CD8-positive, alpha-beta memory T cell (primary cell): Measurements from ENCODE around the gene VWA5A. TPM values are rescaled to one million over a fixed set of nuclear protein-coding genes. Genes with fewer than 3 reads are reported as not detected.

ENCODE experiments used
- CTCF ChIA-PET: fragments of 350-600 bp; sonication (Branson Sonifier 250); formaldehyde crosslinking; loops from one replicate; lab custom pipeline; 2021; ENCODE audit warnings: antibody characterized with exemption; lab: Charles Lee
- POLR2A ChIA-PET: fragments of 350-600 bp; sonication (Branson Sonifier 250); formaldehyde crosslinking; loops from one replicate; lab custom pipeline; 2021; ENCODE audit warnings: antibody characterized with exemption; lab: Charles Lee
- DNase-seq, 5 donors: peaks; one replicate each; pipeline versions ENCODE4 v3.0.0 to v3.0.0-alpha.2; 2020 to 2022; ENCODE audit warnings: mixed read lengths in 1 of 5
- H3K27ac ChIP-seq: one replicate; pipeline ENCODE4 v1.7.0; 2013; ENCODE audit warnings: low read depth, mild to moderate bottlenecking, low read length, moderate library complexity
- H3K27me3 ChIP-seq: 2 replicates; pipeline ENCODE4 v1.7.0; 2013; ENCODE audit warnings: low read length, mild to moderate bottlenecking; ENCODE audit not compliant: insufficient read depth, poor library complexity, severe bottlenecking
- H3K36me3 ChIP-seq: 2 replicates; pipeline ENCODE4 v1.7.0; 2013; ENCODE audit warnings: mild to moderate bottlenecking, low read length, moderate library complexity; ENCODE audit not compliant: insufficient read depth
- H3K4me1 ChIP-seq: 2 replicates; pipeline ENCODE4 v1.7.0; 2013; ENCODE audit warnings: mild to moderate bottlenecking, low read length, moderate library complexity; ENCODE audit not compliant: insufficient read depth
- H3K4me3 ChIP-seq: 2 replicates; pipeline ENCODE4 v1.7.0; 2013; ENCODE audit warnings: mild to moderate bottlenecking, low read length
- H3K9me3 ChIP-seq: 2 replicates; pipeline ENCODE4 v1.7.0; 2013; ENCODE audit warnings: mild to moderate bottlenecking, low read length
- H3K27ac Mint-ChIP-seq, 8 donors: one replicate each; pipeline ENCODE4 v1.8.0; 2020 to 2021; ENCODE audit warnings: mixed read lengths in 8 of 8, mild to moderate bottlenecking in 6 of 8, inconsistent platforms in 3 of 8, moderate library complexity in 3 of 8
- H3K27me3 Mint-ChIP-seq, 2 donors: one replicate each; pipeline ENCODE4 v1.8.0; 2020 to 2021; ENCODE audit warnings: mixed read lengths in 2 of 2, mild to moderate bottlenecking in 1 of 2, moderate library complexity in 1 of 2
- H3K36me3 Mint-ChIP-seq, 3 donors: one replicate each; pipeline ENCODE4 v1.8.0; 2020 to 2021; ENCODE audit warnings: mixed read lengths in 3 of 3, inconsistent platforms in 1 of 3, mild to moderate bottlenecking in 1 of 3
- H3K4me1 Mint-ChIP-seq, 3 donors: one replicate each; pipeline ENCODE4 v1.8.0; 2020 to 2021; ENCODE audit warnings: mixed read lengths in 3 of 3, inconsistent platforms in 1 of 3, mild to moderate bottlenecking in 1 of 3
- H3K4me3 Mint-ChIP-seq, 7 donors: one replicate each; pipeline ENCODE4 v1.8.0; 2020 to 2021; ENCODE audit warnings: mixed read lengths in 7 of 7, mild to moderate bottlenecking in 6 of 7, moderate library complexity in 4 of 7, inconsistent platforms in 2 of 7
- H3K9me3 Mint-ChIP-seq, 5 donors: one replicate each; pipeline ENCODE4 v1.8.0; 2020 to 2022; ENCODE audit warnings: mixed read lengths in 5 of 5, mild to moderate bottlenecking in 3 of 5, moderate library complexity in 2 of 5, inconsistent platforms in 1 of 5
- polyA plus RNA-seq: library from polyadenylated mRNA; unstranded; fragments of 300-500 nt; fragmentation: Illumina TruSeq; gene quantifications from one replicate; pipeline ENCODE4 v1.2.3, GENCODE V29; 2021
- total RNA-seq, 2 experiments: library from RNA; stranded (reverse); gene quantifications; one replicate each; pipeline ENCODE4 v1.2.3, GENCODE V29; 2021

The VWA5A gene
- total and polyA plus RNA-seq, 3 experiments from 2014 or later, result 2.9 to 5.3 (median 3.3) TPM

DNA sequence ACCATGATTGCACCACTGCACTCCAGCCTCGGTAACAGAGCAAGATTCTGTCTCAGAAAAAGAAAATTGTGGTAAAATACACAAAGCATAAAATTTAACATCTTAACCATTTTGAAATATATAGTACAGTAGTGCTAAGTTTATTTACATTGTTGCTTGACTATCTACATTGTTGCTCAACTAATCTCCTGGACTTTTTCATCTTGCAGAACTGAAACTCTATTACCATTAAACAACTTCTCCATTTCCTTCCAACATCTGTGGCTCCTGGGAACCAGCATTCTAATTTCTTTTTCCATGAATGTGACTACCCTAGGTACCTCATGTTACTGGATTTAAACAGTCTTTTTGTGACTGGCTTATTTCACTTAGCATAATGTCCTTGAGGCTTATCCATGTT lies 13.5 kb upstream of the VWA5A start:
- H3K36me3 Mint-ChIP-seq, result no peaks in the 10 kb centered on the region
- no peak overlapping the region for H3K4me3 Mint-ChIP-seq
- Histone ChIP-seq H3K4me3 (no peak overlapping the region), H3K4me1 (no peaks in the 10 kb centered on the region), H3K36me3 (no peaks in the 10 kb centered on the region), H3K9me3 (no peaks in the 10 kb centered on the region), H3K27me3 (no peaks in the 10 kb centered on the region), H3K27ac (no peak overlapping the region)
- no peaks in the 10 kb centered on the region for H3K4me1 Mint-ChIP-seq
- ChIA-PET POLR2A (no interaction called here), CTCF (no interaction called here)
- no peak overlapping the region for H3K27ac Mint-ChIP-seq
- no peaks in the 10 kb centered on the region for H3K9me3 Mint-ChIP-seq
- peaks cover 8 to 26% of the 10 kb centered on the region in 2 donors for H3K27me3 Mint-ChIP-seq
- DNase-seq, result no peak

DNA sequence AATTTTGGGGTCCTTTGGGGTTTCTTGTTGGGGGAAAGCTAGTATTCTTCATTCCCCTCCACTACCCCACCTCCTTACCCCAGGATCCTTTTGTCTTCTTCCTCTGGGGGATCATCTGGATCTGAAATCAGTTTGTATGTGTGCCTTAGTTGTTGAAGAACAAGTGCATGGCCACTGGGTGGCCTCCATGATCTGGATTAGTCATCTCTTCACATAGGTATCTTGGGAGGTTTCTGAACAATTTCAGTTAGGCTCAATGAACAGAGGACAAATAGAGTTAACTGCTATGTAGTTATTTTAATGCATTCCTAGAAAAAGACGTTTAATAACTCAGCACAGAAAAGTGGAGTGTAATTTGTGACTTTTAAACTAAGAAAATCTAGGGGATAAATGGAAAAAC lies 7.1 kb upstream of the VWA5A start:
- H3K4me3 ChIP-seq, result no peak overlapping the region
- no peaks in the 10 kb centered on the region for H3K27me3 ChIP-seq
- no peaks in the 10 kb centered on the region for H3K9me3 ChIP-seq
- POLR2A ChIA-PET, result no interaction called here
- CTCF ChIA-PET, result no interaction called here
- DNase-seq, result no peak
- no peaks in the 10 kb centered on the region for H3K36me3 ChIP-seq
- H3K27ac Mint-ChIP-seq, result no peak overlapping the region
- H3K36me3 Mint-ChIP-seq, result peaks cover 0 to 1% (median 0%) of the 10 kb centered on the region in 3 donors
- no peak overlapping the region for H3K27ac ChIP-seq
- H3K4me1 Mint-ChIP-seq, result no peaks in the 10 kb centered on the region
- no peaks in the 10 kb centered on the region for H3K9me3 Mint-ChIP-seq
- H3K4me3 Mint-ChIP-seq, result no peak overlapping the region
- H3K4me1 ChIP-seq, result no peaks in the 10 kb centered on the region
- H3K27me3 Mint-ChIP-seq, result peaks cover 3 to 30% of the 10 kb centered on the region in 2 donors

DNA sequence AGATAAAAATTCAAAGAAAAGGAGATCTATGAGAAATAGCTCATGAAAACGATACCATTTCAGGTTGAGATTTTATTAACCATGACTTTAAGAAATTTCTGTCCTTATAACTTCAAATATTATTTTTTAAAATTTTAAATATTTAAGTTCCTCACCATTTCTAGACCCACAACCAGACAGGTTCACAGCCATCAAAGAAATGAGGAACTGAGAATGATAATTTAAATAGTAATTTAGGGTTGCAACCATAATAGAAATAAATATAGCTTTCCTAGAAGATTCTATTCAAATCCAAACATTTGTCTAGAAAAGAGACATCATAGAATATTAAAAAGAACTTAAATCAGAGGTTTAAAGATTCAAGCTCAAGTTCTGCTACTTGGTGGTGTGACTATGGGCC lies 5.9 kb upstream of the VWA5A start:
- Mint-ChIP-seq H3K27me3 (peaks cover under 1 to 30% of the 10 kb centered on the region in 2 donors), H3K4me3 (no peak overlapping the region), H3K4me1 (no peaks in the 10 kb centered on the region), H3K36me3 (peaks cover 0 to 1% (median 0%) of the 10 kb centered on the region in 3 donors), H3K27ac (no peak overlapping the region), H3K9me3 (no peaks in the 10 kb centered on the region)
- DNase-seq, result no peak
- CTCF ChIA-PET, result no interaction called here
- Histone ChIP-seq H3K27ac (no peak overlapping the region), H3K27me3 (no peaks in the 10 kb centered on the region), H3K9me3 (no peaks in the 10 kb centered on the region), H3K4me1 (no peaks in the 10 kb centered on the region), H3K4me3 (no peak overlapping the region), H3K36me3 (no peaks in the 10 kb centered on the region)
- POLR2A ChIA-PET, result no interaction called here

DNA sequence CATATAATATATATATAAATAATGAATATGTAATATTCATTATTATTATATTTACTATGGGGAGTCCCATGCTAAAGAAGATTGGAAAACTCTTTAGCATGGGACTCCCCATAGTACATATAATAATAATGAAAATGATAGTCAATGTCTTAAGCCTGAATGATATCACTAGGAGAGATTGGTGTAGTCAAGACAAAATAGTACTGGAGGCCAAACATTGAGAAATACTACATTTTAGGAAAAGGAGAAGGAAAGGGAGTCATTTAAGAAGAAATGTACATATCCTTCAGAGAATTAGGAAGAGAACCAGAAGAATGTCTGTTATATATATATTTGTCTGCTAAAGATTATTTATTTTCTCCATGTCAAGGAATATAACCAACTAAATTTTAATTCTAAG lies 5.0 kb upstream of the VWA5A start:
- CTCF ChIA-PET, result no interaction called here
- Histone ChIP-seq H3K4me3 (no peak overlapping the region), H3K27ac (no peak overlapping the region), H3K9me3 (no peaks in the 10 kb centered on the region), H3K27me3 (no peaks in the 10 kb centered on the region), H3K4me1 (peaks cover 6% of the 10 kb centered on the region), H3K36me3 (no peaks in the 10 kb centered on the region)
- POLR2A ChIA-PET, result no interaction called here
- no peak for DNase-seq
- Mint-ChIP-seq H3K36me3 (peaks cover 0 to 1% (median 0%) of the 10 kb centered on the region in 3 donors), H3K4me1 (peaks cover 5 to 6% (median 6%) of the 10 kb centered on the region in 3 donors), H3K4me3 (no peak overlapping the region), H3K9me3 (no peaks in the 10 kb centered on the region), H3K27me3 (peaks cover 0 to 25% of the 10 kb centered on the region in 2 donors), H3K27ac (no peak overlapping the region)

DNA sequence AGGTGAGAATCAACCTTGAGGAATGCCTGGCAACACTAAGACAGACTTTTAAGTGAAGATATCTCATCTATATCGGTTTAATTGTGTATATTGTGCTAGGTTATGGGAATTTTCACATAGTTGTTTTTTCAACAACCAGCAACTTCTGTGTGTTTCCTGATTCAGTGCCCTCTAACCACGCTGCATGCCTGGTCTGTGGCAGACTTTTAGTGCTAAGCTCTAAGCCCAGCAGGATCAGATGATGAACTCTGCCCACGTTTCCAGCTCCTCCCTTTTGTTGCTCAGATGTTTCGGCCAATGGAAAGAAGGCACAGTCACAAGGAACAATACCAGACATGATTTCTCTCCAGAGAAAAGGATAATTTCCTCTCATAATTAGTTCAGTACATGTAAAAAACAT lies 1.4 kb upstream of the VWA5A start:
- DNase-seq, result no peak
- peaks cover 0 to 17% of the 10 kb centered on the region in 2 donors for H3K27me3 Mint-ChIP-seq
- Histone ChIP-seq H3K27me3 (no peaks in the 10 kb centered on the region), H3K27ac (no peak overlapping the region), H3K4me1 (peaks cover 15% of the 10 kb centered on the region), H3K9me3 (no peaks in the 10 kb centered on the region), H3K4me3 (no peak overlapping the region), H3K36me3 (no peaks in the 10 kb centered on the region)
- H3K36me3 Mint-ChIP-seq, result peaks cover 0 to 17% (median 3%) of the 10 kb centered on the region in 3 donors
- CTCF ChIA-PET, result no interaction called here
- no peak overlapping the region for H3K27ac Mint-ChIP-seq
- peaks cover 26 to 36% (median 31%) of the 10 kb centered on the region in 3 donors for H3K4me1 Mint-ChIP-seq
- H3K9me3 Mint-ChIP-seq, result no peaks in the 10 kb centered on the region
- POLR2A ChIA-PET, result no interaction called here
- H3K4me3 Mint-ChIP-seq, result no peak overlapping the region

DNA sequence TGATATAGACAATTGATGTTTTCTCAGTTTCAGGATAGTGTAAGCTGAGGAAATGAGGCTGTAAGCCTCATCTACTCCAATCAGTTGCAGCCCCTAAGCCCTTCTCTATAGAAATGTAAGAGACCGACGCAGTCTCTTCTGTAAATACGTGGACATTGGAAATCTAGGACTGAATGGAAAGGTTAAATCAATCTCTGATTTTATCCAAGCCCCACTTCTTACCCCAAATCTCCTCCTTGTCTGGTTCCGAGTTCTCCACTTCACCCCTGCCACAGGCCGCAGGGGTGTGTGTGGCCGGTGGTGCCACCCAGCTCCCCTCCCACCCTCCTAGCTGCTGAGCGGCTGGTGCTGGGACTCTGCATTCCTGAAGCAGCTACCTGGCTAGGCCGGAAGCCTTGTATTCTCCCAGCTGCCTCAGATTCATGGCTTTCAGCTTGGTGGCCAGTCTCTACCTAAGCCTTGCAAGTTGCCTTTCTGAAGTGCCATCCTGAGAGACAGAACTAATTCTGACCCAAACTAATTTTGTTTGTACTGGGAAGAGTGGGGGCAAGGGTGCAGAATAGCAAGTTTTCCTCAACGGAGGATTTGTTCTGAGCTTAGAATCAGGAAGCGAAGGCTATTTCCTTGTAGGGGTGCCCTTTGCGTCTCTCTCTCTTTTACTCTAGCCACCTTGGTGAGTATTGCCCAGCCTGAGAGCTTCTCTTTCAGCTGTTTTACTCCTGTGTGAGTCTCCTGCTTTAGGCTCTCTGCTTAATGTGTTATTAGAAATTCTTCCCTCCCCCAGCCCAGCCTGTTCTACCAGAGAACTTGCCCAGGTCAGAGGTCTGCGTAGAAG lies 749 bp downstream of the VWA5A start:
- Histone ChIP-seq H3K36me3 (no peaks in the 10 kb centered on the region), H3K27ac (no peak overlapping the region), H3K4me1 (peaks cover 15% of the 10 kb centered on the region), H3K9me3 (no peaks in the 10 kb centered on the region), H3K27me3 (no peaks in the 10 kb centered on the region), H3K4me3 (peak overlapping the region; percentile 75)
- Mint-ChIP-seq H3K4me1 (peaks cover 26 to 36% (median 31%) of the 10 kb centered on the region in 3 donors), H3K4me3 (peak overlapping the region; percentile 79 to 93 (median 86)), H3K36me3 (peaks cover 0 to 33% (median 11%) of the 10 kb centered on the region in 3 donors), H3K9me3 (no peaks in the 10 kb centered on the region), H3K27me3 (peaks cover 0 to 10% of the 10 kb centered on the region in 2 donors), H3K27ac (peak overlapping the region in 7 of 8 donors; percentile 9 to 86 (median 70))
- CTCF ChIA-PET, result no interaction called here
- POLR2A ChIA-PET, result no interaction called here
- DNase-seq, result no peak

DNA sequence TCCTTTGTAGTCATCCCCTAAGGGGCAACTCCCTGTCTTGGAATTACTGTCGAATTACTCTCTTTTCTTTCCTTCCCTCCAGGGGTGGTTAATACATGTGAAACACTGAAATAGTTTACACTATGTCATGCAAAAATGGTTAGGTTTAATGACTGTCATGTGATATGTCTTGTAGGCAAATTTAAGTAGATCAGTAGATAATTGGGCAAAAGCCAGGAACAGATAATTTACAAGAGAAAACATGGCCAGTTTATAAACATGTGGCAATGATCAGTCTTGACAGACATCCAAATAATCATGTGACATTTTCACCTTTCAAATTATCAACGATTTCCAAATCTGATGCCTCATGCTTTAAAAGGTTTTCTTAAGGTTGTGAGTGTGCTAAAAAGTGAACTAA lies 3.9 kb downstream of the VWA5A start:
- Mint-ChIP-seq H3K4me3 (no peak overlapping the region), H3K4me1 (peaks cover 26 to 36% (median 31%) of the 10 kb centered on the region in 3 donors), H3K27me3 (no peaks in the 10 kb centered on the region), H3K9me3 (no peaks in the 10 kb centered on the region), H3K36me3 (peaks cover 10 to 50% (median 19%) of the 10 kb centered on the region in 3 donors), H3K27ac (no peak overlapping the region)
- no peaks in the 10 kb centered on the region for H3K9me3 ChIP-seq
- CTCF ChIA-PET, result no interaction called here
- H3K27ac ChIP-seq, result no peak overlapping the region
- no peak overlapping the region for H3K4me3 ChIP-seq
- DNase-seq, result no peak
- peaks cover 15% of the 10 kb centered on the region for H3K4me1 ChIP-seq
- no peaks in the 10 kb centered on the region for H3K27me3 ChIP-seq
- no peaks in the 10 kb centered on the region for H3K36me3 ChIP-seq
- POLR2A ChIA-PET, result no interaction called here

DNA sequence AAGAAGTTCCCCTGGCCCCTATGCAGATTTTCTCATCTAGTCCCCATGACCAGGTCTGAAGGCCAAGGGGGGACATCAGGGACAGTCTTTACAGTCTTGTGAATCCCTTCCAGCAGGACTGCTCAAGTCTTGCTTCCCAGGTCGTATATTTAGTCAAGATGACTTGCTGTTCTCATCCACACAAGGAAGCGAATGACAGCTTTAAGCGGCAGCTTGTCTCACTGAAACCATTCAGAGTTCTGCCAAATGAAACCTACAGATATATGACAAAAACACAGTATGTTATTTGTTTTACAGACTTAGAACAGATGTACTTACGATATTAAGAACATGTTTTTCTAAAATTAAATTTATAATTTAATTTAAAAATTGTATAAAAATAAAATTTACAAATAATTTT lies 5.6 kb downstream of the VWA5A start:
- DNase-seq, result no peak
- H3K27me3 Mint-ChIP-seq, result no peaks in the 10 kb centered on the region
- Histone ChIP-seq H3K9me3 (no peaks in the 10 kb centered on the region), H3K4me1 (peaks cover 7% of the 10 kb centered on the region), H3K4me3 (no peak overlapping the region), H3K27me3 (no peaks in the 10 kb centered on the region), H3K36me3 (peaks cover 6% of the 10 kb centered on the region), H3K27ac (no peak overlapping the region)
- no peak overlapping the region for H3K27ac Mint-ChIP-seq
- ChIA-PET POLR2A (no interaction called here), CTCF (no interaction called here)
- peaks cover 15 to 61% (median 25%) of the 10 kb centered on the region in 3 donors for H3K36me3 Mint-ChIP-seq
- H3K4me1 Mint-ChIP-seq, result peaks cover 15 to 23% (median 18%) of the 10 kb centered on the region in 3 donors
- H3K9me3 Mint-ChIP-seq, result no peaks in the 10 kb centered on the region
- no peak overlapping the region for H3K4me3 Mint-ChIP-seq
